IMR-90 (cell line): ENCODE data around the gene ARHGAP15. TPM values are rescaled to one million over a fixed set of nuclear protein-coding genes. Genes with fewer than 3 reads are reported as not detected.

Experiments used
- ATAC-seq: fragments of 200-7000 bp; cut with Tn5 transposase; 2 replicates; pipeline ENCODE4 v1.9.1; 2020; ENCODE audit warnings: low read depth, mild to moderate bottlenecking, moderate library complexity
- BruUV-seq: library from RNA; stranded (reverse); fragments of 400-500 nt; replicated peaks from 2 replicates; lab custom pipeline; 2021; lab: Mats Ljungman, UMichigan
- CTCF ChIA-PET: fragments of 300-600 bp; formaldehyde crosslinking; extraction: SDS; loops from one replicate; lab custom pipeline; 2021; ENCODE audit warnings: antibody characterized with exemption; lab: Yijun Ruan, JAX
- POLR2A ChIA-PET: fragments of 300-600 bp; sonication (Branson Sonifier 250); formaldehyde crosslinking; loops from one replicate; lab custom pipeline; 2022; ENCODE audit warnings: antibody characterized with exemption; ENCODE audit not compliant: unreplicated experiment; lab: Charles Lee
- DNase-seq: peaks from one replicate; pipeline ENCODE4 v3.0.0; 2013
- H2AFZ ChIP-seq: replicated peaks from 2 replicates; pipeline ENCODE3; 2013; ENCODE audit warnings: low read length, mild to moderate bottlenecking; ENCODE audit not compliant: poor library complexity
- H2AK5ac ChIP-seq: 2 replicates; pipeline ENCODE4 v1.6.1; 2013; ENCODE audit warnings: low read depth, low read length, inconsistent platforms
- H2AK9ac ChIP-seq: replicated peaks from 2 replicates; pipeline ENCODE3; 2013; ENCODE audit warnings: mild to moderate bottlenecking, low read depth, low read length, moderate library complexity; ENCODE audit not compliant: poor library complexity
- H2BK120ac ChIP-seq: 2 replicates; pipeline ENCODE4 v1.6.1; 2013; ENCODE audit warnings: low read depth, low read length, inconsistent platforms
- H2BK15ac ChIP-seq: 3 replicates; pipeline ENCODE4 v1.6.1; 2013; ENCODE audit warnings: low read depth, low read length, inconsistent platforms
- H2BK20ac ChIP-seq: 2 replicates; pipeline ENCODE4 v1.6.1; 2013; ENCODE audit warnings: low read depth, mild to moderate bottlenecking, inconsistent platforms, low read length, moderate library complexity
- H2BK5ac ChIP-seq: 2 replicates; pipeline ENCODE4 v1.6.1; 2013; ENCODE audit warnings: mild to moderate bottlenecking, low read depth, low read length, inconsistent platforms; ENCODE audit not compliant: poor library complexity, severe bottlenecking
- H3K14ac ChIP-seq: replicated peaks from 2 replicates; pipeline ENCODE4 v1.6.1; 2013; ENCODE audit warnings: low read depth, low read length, inconsistent platforms
- H3K18ac ChIP-seq: 2 replicates; pipeline ENCODE4 v1.6.1; 2013; ENCODE audit warnings: low read depth, low read length, control low read depth
- H3K23ac ChIP-seq: 2 replicates; pipeline ENCODE4 v1.6.1; 2013; ENCODE audit warnings: low read depth, low read length, inconsistent platforms
- H3K27ac ChIP-seq: 2 replicates; pipeline ENCODE4 v1.5.1; 2013; ENCODE audit warnings: mild to moderate bottlenecking, control low read depth, low read length; ENCODE audit not compliant: insufficient read depth
- H3K27me3 ChIP-seq: 2 replicates; pipeline ENCODE4 v1.6.1; 2013; ENCODE audit warnings: low read length; ENCODE audit not compliant: control insufficient read depth, insufficient read depth
- H3K36me3 ChIP-seq: 2 replicates; pipeline ENCODE4 v1.6.1; 2013; ENCODE audit warnings: low read length, mixed read lengths; ENCODE audit not compliant: control insufficient read depth, insufficient read depth
- H3K4ac ChIP-seq: 2 replicates; pipeline ENCODE4 v1.6.1; 2013; ENCODE audit warnings: low read depth, low read length, inconsistent platforms
- H3K4me1 ChIP-seq: 2 replicates; pipeline ENCODE4 v1.6.1; 2013; ENCODE audit warnings: low read length, mixed read lengths; ENCODE audit not compliant: control insufficient read depth, insufficient read depth
- H3K4me2 ChIP-seq: 2 replicates; pipeline ENCODE4 v1.6.1; 2013; ENCODE audit warnings: low read depth, mild to moderate bottlenecking, control low read depth, low read length, moderate library complexity
- H3K4me3 ChIP-seq: 2 replicates; pipeline ENCODE4 v1.5.1; 2013; ENCODE audit warnings: low read depth, mild to moderate bottlenecking, control low read depth, low read length, moderate library complexity; ENCODE audit not compliant: insufficient read depth
- H3K56ac ChIP-seq: 2 replicates; pipeline ENCODE4 v1.6.1; 2013; ENCODE audit warnings: low read length, inconsistent platforms; ENCODE audit not compliant: insufficient read depth; ENCODE audit errors: extremely low read depth
- H3K79me1 ChIP-seq, 2 experiments: 2 replicates each; pipeline ENCODE4 v1.6.1; 2013; ENCODE audit warnings: low read length in 2 of 2, inconsistent platforms in 1 of 2, low read depth in 1 of 2
- H3K9ac ChIP-seq: 2 replicates; pipeline ENCODE4 v1.6.1; 2013; ENCODE audit warnings: low read depth, low read length, control low read depth
- H3K9me1 ChIP-seq: 2 replicates; pipeline ENCODE4 v1.6.1; 2013; ENCODE audit warnings: low read length, inconsistent platforms; ENCODE audit not compliant: insufficient read depth
- H3K9me3 ChIP-seq: 2 replicates; pipeline ENCODE4 v1.6.1; 2013; ENCODE audit warnings: low read length; ENCODE audit not compliant: control insufficient read depth, insufficient read depth
- H4K20me1 ChIP-seq: 2 replicates; pipeline ENCODE4 v1.6.1; 2013; ENCODE audit warnings: low read length, inconsistent platforms; ENCODE audit not compliant: insufficient read depth
- H4K5ac ChIP-seq: 2 replicates; pipeline ENCODE4 v1.6.1; 2013; ENCODE audit warnings: mild to moderate bottlenecking, low read depth, low read length, control low read depth
- H4K8ac ChIP-seq, 2 experiments: 2 replicates each; pipeline ENCODE4 v1.6.1; 2013; ENCODE audit warnings: low read depth in 2 of 2, low read length in 2 of 2, control low read depth in 1 of 2, inconsistent platforms in 1 of 2
- H4K91ac ChIP-seq: 2 replicates; pipeline ENCODE4 v1.6.1; 2013; ENCODE audit warnings: low read depth, low read length, inconsistent platforms; ENCODE audit not compliant: insufficient read depth
- ELK1 ChIP-seq: fragments of 150-350 bp; IDR thresholded peaks from 2 replicates; pipeline ENCODE4 v1.6.1; 2016; ENCODE audit warnings: low read depth, mild to moderate bottlenecking, low read length, moderate library complexity, borderline replicate concordance
- MAFK ChIP-seq: IDR thresholded peaks from 2 replicates; pipeline ENCODE4 v1.6.1; 2012; ENCODE audit warnings: low read depth, low read length, improper control_type of control experiment
- MXI1 ChIP-seq: IDR thresholded peaks from 2 replicates; pipeline ENCODE4 v1.6.1; 2012; ENCODE audit warnings: low read depth, mild to moderate bottlenecking, low read length, moderate library complexity, borderline replicate concordance
- NFE2L2 ChIP-seq: fragments of 150-350 bp; IDR thresholded peaks from 2 replicates; pipeline ENCODE4 v1.6.1; 2016; ENCODE audit warnings: low read depth, mild to moderate bottlenecking, low read length
- POLR2A ChIP-seq: IDR thresholded peaks from 2 replicates; pipeline ENCODE4 v1.6.1; 2012; ENCODE audit warnings: mild to moderate bottlenecking, low read depth, low read length
- RAD21 ChIP-seq: IDR thresholded peaks from 2 replicates; pipeline ENCODE4 v1.6.1; 2012; ENCODE audit warnings: low read length, improper control_type of control experiment
- USF2 ChIP-seq: fragments of 150-350 bp; IDR thresholded peaks from 2 replicates; pipeline ENCODE4 v1.6.1; 2017; ENCODE audit warnings: mild to moderate bottlenecking, antibody characterized with exemption, low read length, low read depth
- WGBS, 2 experiments: methylation state at CpG; one replicate each; pipeline versions ENCODE4 v1.1.5 to v1.1.7; 2013; ENCODE audit warnings: missing lambda C conversion rate in 2 of 2; ENCODE audit not compliant: insufficient read length in 1 of 2; ENCODE audit errors: extremely low coverage in 2 of 2; 5-methylcytosine and 5-hydroxymethylcytosine counted together
- dilution Hi-C: fragments of 300-500 bp; cut with HindIII; formaldehyde crosslinking; loops from one replicate; pipeline ENCODE4 v1.14.3; 2018; ENCODE audit warnings: low sequenced_read_pairs; ENCODE audit not compliant: unreplicated experiment
- in situ Hi-C: fragments of 300-500 bp; cut with MboI; formaldehyde crosslinking; loops from 3 replicates; pipeline ENCODE4 v1.14.3; 2019; ENCODE audit warnings: low sequenced_read_pairs, inconsistent platforms, mixed read lengths
- intact Hi-C: fragments of 100-400 bp; cut with micrococcal nuclease; formaldehyde crosslinking; loops from 2 replicates; pipeline ENCODE4 v1.10.0; 2022
- polyA plus RNA-seq, 3 experiments: library from polyadenylated mRNA; depleted of rRNA; stranded (reverse); fragments of >200 nt; gene quantifications; 2 replicates each; pipeline ENCODE4 v1.2.3, GENCODE V29; 2012; ENCODE audit warnings: low replicate concordance in 1 of 3
- total RNA-seq: library from RNA; depleted of rRNA; stranded (reverse); fragments of >200 nt; gene quantifications from 2 replicates; pipeline ENCODE4 v1.2.3, GENCODE V29; 2012

Gene ARHGAP15
- total and polyA plus RNA-seq, 2 of the 4 experiments (the other 2 are of a cell fraction) = not detected

GRCh38 chr2:143162997-143163396 is 33.8 kb downstream of the ARHGAP15 start:
- ChIA-PET CTCF (no interaction called here), POLR2A (no interaction called here)
- dilution Hi-C loops (no loop called here), intact Hi-C loops (loop anchor here (2.0 kb wide), 2 partner anchors 60 to 96 kb away; no protein-coding TSS in a partner anchor), in situ Hi-C loops (no loop called here)
- no peaks in the 10 kb centered on the region for H3K9me1 ChIP-seq
- no TSS peak for BruUV-seq
- H3K4me3 ChIP-seq = no peak overlapping the region
- no peak overlapping the region for H3K27ac ChIP-seq
- ATAC-seq (no peak), DNase-seq (no peak)
- no peaks in the 10 kb centered on the region for H4K20me1 ChIP-seq
- H2AFZ ChIP-seq = no peak overlapping the region
- H4K91ac ChIP-seq = no peak overlapping the region
- H3K56ac ChIP-seq = no peak overlapping the region
- H2AK9ac ChIP-seq = no peak overlapping the region
- no peak overlapping the region for H2BK15ac ChIP-seq
- H3K14ac ChIP-seq = no peak overlapping the region
- H2AK5ac ChIP-seq = no peak overlapping the region
- H2BK120ac ChIP-seq = no peak overlapping the region
- no peak overlapping the region for H2BK20ac ChIP-seq
- H3K4ac ChIP-seq = no peak overlapping the region
- H3K27me3 ChIP-seq = peaks cover 15% of the 10 kb centered on the region
- no peak overlapping the region for H3K4me2 ChIP-seq
- no peak for TF ChIP-seq RAD21
- TF ChIP-seq POLR2A = no peak
- no peak for TF ChIP-seq MXI1
- no peak for TF ChIP-seq NFE2L2
- no peak for TF ChIP-seq USF2
- no peak for TF ChIP-seq ELK1
- no peak for TF ChIP-seq MAFK
- H3K23ac ChIP-seq = no peak overlapping the region
- no peak overlapping the region for H4K8ac ChIP-seq
- H3K9ac ChIP-seq = no peak overlapping the region
- no peak overlapping the region for H2BK5ac ChIP-seq
- H3K36me3 ChIP-seq = no peaks in the 10 kb centered on the region
- WGBS, 2 experiments = no CpG with 5 or more reads among the region's 1 CpG
- H4K5ac ChIP-seq = no peak overlapping the region
- no peak overlapping the region for H3K18ac ChIP-seq
- H3K9me3 ChIP-seq = no peaks in the 10 kb centered on the region
- H3K79me1 ChIP-seq = no peaks in the 10 kb centered on the region
- no peaks in the 10 kb centered on the region for H3K4me1 ChIP-seq
